HepG2 (cell line): ENCODE results near the gene FER1L5. TPM values are rescaled to one million over a fixed set of nuclear protein-coding genes. Genes with fewer than 3 reads are reported as not detected.

ENCODE experiments used
- ATF1 ChIP-seq: IDR thresholded peaks from 2 replicates; pipeline ENCODE4 v1.6.1; 2016; ENCODE audit warnings: mild to moderate bottlenecking, control low read depth
- EED ChIP-seq: sonication (generic); formaldehyde crosslinking; IDR thresholded peaks from 2 replicates; pipeline ENCODE4 v1.5.0; 2020; ENCODE audit warnings: mild to moderate bottlenecking, missing genetic modification reagents
- ELK4 ChIP-seq: sonication (generic); formaldehyde crosslinking; IDR thresholded peaks from 2 replicates; pipeline ENCODE4 v1.9.0; 2021; ENCODE audit warnings: missing genetic modification reagents, borderline replicate concordance
- GATAD2A ChIP-seq: IDR thresholded peaks from 2 replicates; pipeline ENCODE4 v1.6.1; 2016
- HMGA1 ChIP-seq: sonication (generic); formaldehyde crosslinking; conservative IDR thresholded peaks from 2 replicates; pipeline ENCODE4 v1.4.0; 2020; ENCODE audit warnings: missing genetic modification reagents
- IKZF5 ChIP-seq: IDR thresholded peaks from 2 replicates; pipeline ENCODE4 v1.6.1; 2018; ENCODE audit warnings: missing genetic modification reagents, mild to moderate bottlenecking, missing compliant biosample characterization
- MAFK ChIP-seq, 2 experiments: IDR thresholded peaks in 1 of 2; conservative IDR thresholded peaks in 1 of 2; 2 replicates each; pipeline ENCODE4 v1.6.1; 2011; ENCODE audit warnings: improper control_type of control experiment in 2 of 2, low read length in 2 of 2
- NFKBIZ ChIP-seq: IDR thresholded peaks from 2 replicates; pipeline ENCODE4 v1.6.1; 2018; ENCODE audit warnings: missing genetic modification reagents, missing compliant biosample characterization
- ZBTB14 ChIP-seq: sonication (generic); formaldehyde crosslinking; IDR thresholded peaks from 2 replicates; pipeline ENCODE4 v1.4.0; 2020; ENCODE audit warnings: missing genetic modification reagents
- ZBTB46 ChIP-seq: sonication (generic); formaldehyde crosslinking; IDR thresholded peaks from 2 replicates; pipeline ENCODE4 v1.4.0; 2020; ENCODE audit warnings: mild to moderate bottlenecking, missing genetic modification reagents, borderline replicate concordance
- ZBTB49 ChIP-seq: sonication (generic); formaldehyde crosslinking; IDR thresholded peaks from 2 replicates; pipeline ENCODE4 v1.4.0; 2020; ENCODE audit warnings: missing genetic modification reagents, borderline replicate concordance
- ZFP36 ChIP-seq: fragments of 150-350 bp; IDR thresholded peaks from 2 replicates; pipeline ENCODE4 v1.6.1; 2018; ENCODE audit warnings: borderline replicate concordance, low read length, low read depth; ENCODE audit not compliant: partially characterized antibody
- ZNF281 ChIP-seq: sonication (generic); formaldehyde crosslinking; IDR thresholded peaks from 2 replicates; pipeline ENCODE4 v1.4.0; 2020; ENCODE audit warnings: missing genetic modification reagents, borderline replicate concordance
- ZNF543 ChIP-seq: sonication (generic); formaldehyde crosslinking; IDR thresholded peaks from 2 replicates; pipeline ENCODE4 v1.4.0; 2020; ENCODE audit warnings: mild to moderate bottlenecking, missing genetic modification reagents
- ZNF580 ChIP-seq: IDR thresholded peaks from 2 replicates; pipeline ENCODE4 v1.6.1; 2016; ENCODE audit warnings: low read depth, borderline replicate concordance
- ZNF766 ChIP-seq: sonication (generic); formaldehyde crosslinking; IDR thresholded peaks from 2 replicates; pipeline ENCODE4 v1.5.0; 2020; ENCODE audit warnings: missing genetic modification reagents, borderline replicate concordance
- polyA plus RNA-seq, 8 experiments: library from polyadenylated mRNA; depleted of rRNA in 3 of 8; stranded (reverse) in 7 of 8; unstranded in 1 of 8; fragments of >200 nt; fragmentation: Illumina TruSeq in 4 of 8; extraction: Trizol in 4 of 8; gene quantifications; 2 replicates each; pipeline versions ENCODE4 v1.2.1 to v1.2.3, GENCODE V29; 2011 to 2016; ENCODE audit warnings: low read depth in 4 of 8, missing spikeins in 1 of 8, mixed read lengths in 1 of 8; ENCODE audit not compliant: insufficient read depth in 1 of 8
- total RNA-seq, 5 experiments: library from RNA; depleted of rRNA; stranded (reverse); fragments of >200 nt; fragmentation: Illumina TruSeq; extraction: Trizol; gene quantifications; 2 replicates each; pipeline ENCODE4 v1.2.3, GENCODE V29; 2016; ENCODE audit warnings: low read depth in 1 of 5

Gene FER1L5
- total and polyA plus RNA-seq, 2 of the 13 experiments (the other 11 are each of a cell fraction or from before 2014, with no cell fraction given) = 0.02 to 0.08 TPM

- no peak for TF ChIP-seq ZBTB14 (CRISPR knock-in tag)
- no peak for TF ChIP-seq ELK4 (CRISPR knock-in tag)
- TF ChIP-seq ATF1 = no peak
- TF ChIP-seq ZBTB49 (CRISPR knock-in tag) = no peak
- TF ChIP-seq GATAD2A (CRISPR knock-in tag) = no peak
- TF ChIP-seq ZNF580 (CRISPR knock-in tag) = no peak
- no peak for TF ChIP-seq ZNF543 (CRISPR knock-in tag)
- TF ChIP-seq ZNF281 (CRISPR knock-in tag) = peak; percentile 64; the same call in 1 of the 2 replicates
- no peak for TF ChIP-seq EED (CRISPR knock-in tag)
- no peak for TF ChIP-seq ZNF766 (CRISPR knock-in tag)
- TF ChIP-seq IKZF5 = no peak
- TF ChIP-seq MAFK (conservative IDR thresholded peaks at IDR 0.05 in 1 of 2, IDR thresholded peaks at IDR 0.05 in 1 of 2; ENCODE audit: low read length in 2 of 2) = no peak
- no peak for TF ChIP-seq HMGA1 (CRISPR knock-in tag)
- TF ChIP-seq ZBTB46 (CRISPR knock-in tag) = no peak
- TF ChIP-seq NFKBIZ (CRISPR knock-in tag) = no peak
- no peak for TF ChIP-seq ZFP36
Measured at GRCh38 chr2:96687711-96688640, 45.4 kb downstream of the FER1L5 start (continued).
